Thyroid gland (tissue), 4 donors: ENCODE measurements around the gene TFCP2L1. TPM values are rescaled to one million over a fixed set of nuclear protein-coding genes. Genes with fewer than 3 reads are reported as not detected.

Source experiments
- DNase-seq, 2 donors: peaks; one replicate each; pipeline ENCODE4 v3.0.0-alpha.2; 2019
- H3K27ac ChIP-seq, 3 donors: fragments of 200-600 bp; sonication (generic); 1 replicate in 2 of 3; 2 replicates in 1 of 3; pipeline ENCODE4 v1.5.1; 2016 to 2019; ENCODE audit warnings: mild to moderate bottlenecking in 1 of 3, moderate library complexity in 1 of 3
- H3K27me3 ChIP-seq: fragments of 200-600 bp; sonication (generic); one replicate; pipeline ENCODE4 v1.5.1; 2019
- H3K36me3 ChIP-seq, 2 donors: fragments of 200-600 bp; sonication (generic); one replicate each; pipeline ENCODE4 v1.5.1; 2016 to 2019
- H3K4me1 ChIP-seq, 2 donors: fragments of 200-600 bp; sonication (generic); one replicate each; pipeline ENCODE4 v1.5.1; 2017 to 2019
- H3K4me3 ChIP-seq, 3 donors: fragments of 200-600 bp; sonication (generic); replicated peaks in 1 of 3; 1 replicate in 2 of 3; 2 replicates in 1 of 3; pipeline ENCODE4 v1.5.1; 2016; ENCODE audit warnings: mild to moderate bottlenecking in 1 of 3
- H3K9me3 ChIP-seq: fragments of 200-600 bp; sonication (generic); one replicate; pipeline ENCODE4 v1.5.1; 2017
- CTCF ChIP-seq, 6 experiments: fragments of 200-600 bp in 3 of 6; fragments of 450-650 bp in 3 of 6; sonication (generic) in 3 of 6; IDR thresholded peaks; one replicate each; pipeline ENCODE4 v1.5.1; 2016 to 2019; ENCODE audit warnings: antibody characterized with exemption in 6 of 6, mild to moderate bottlenecking in 2 of 6, inconsistent platforms in 1 of 6, moderate library complexity in 1 of 6
- POLR2A ChIP-seq, 2 donors: fragments of 450-650 bp; IDR thresholded peaks; one replicate each; pipeline ENCODE4 v1.6.1; 2017; ENCODE audit warnings: antibody characterized with exemption in 2 of 2, mild to moderate bottlenecking in 2 of 2, moderate library complexity in 1 of 2
- WGBS, 2 donors: methylation state at CpG; one replicate each; pipeline ENCODE4 v1.1.5; 2017; 5-methylcytosine and 5-hydroxymethylcytosine counted together
- intact Hi-C: fragments of 100-400 bp; cut with DNase I; formaldehyde crosslinking; loops from one replicate; pipeline ENCODE4 v1.15.1; 2023
- total RNA-seq, 4 donors: library from RNA; depleted of rRNA; stranded (reverse); fragments of >200 nt; gene quantifications; one replicate each; pipeline ENCODE4 v1.2.3, GENCODE V29; 2016

The TFCP2L1 gene
- total RNA-seq, 4 donors from 2014 or later: 97.4 to 188 (median 146) TPM

- H3K27ac ChIP-seq: no peak overlapping the region
- no peaks in the 10 kb centered on the region for H3K36me3 ChIP-seq
- intact Hi-C loops: no loop called here
- WGBS, 2 donors: 89 to 92% methylated on average over 1 of the region's 1 CpG
- H3K27me3 ChIP-seq: no peaks in the 10 kb centered on the region
- no peak overlapping the region for H3K4me3 ChIP-seq
- TF ChIP-seq CTCF (IDR thresholded peaks at IDR 0.05) (no peak), POLR2A (IDR thresholded peaks at IDR 0.05) (no peak)
- H3K4me1 ChIP-seq: no peaks in the 10 kb centered on the region
- DNase-seq: no peak
- no peaks in the 10 kb centered on the region for H3K9me3 ChIP-seq
Observed at GRCh38 chr2:121172456-121172855, 112.5 kb downstream of the TFCP2L1 start.

- DNase-seq: no peak
- 78 to 86% methylated on average over 7 of the region's 7 CpGs for WGBS, 2 donors
- Histone ChIP-seq H3K4me1 (no peaks in the 10 kb centered on the region), H3K9me3 (no peaks in the 10 kb centered on the region), H3K27ac (no peak overlapping the region), H3K27me3 (no peaks in the 10 kb centered on the region), H3K36me3 (no peaks in the 10 kb centered on the region), H3K4me3 (no peak overlapping the region)
- intact Hi-C loops: no loop called here
- TF ChIP-seq POLR2A (IDR thresholded peaks at IDR 0.05) (no peak), CTCF (IDR thresholded peaks at IDR 0.05) (no peak)
Observed at GRCh38 chr2:121171625-121172119, 113.3 kb downstream of the TFCP2L1 start.

- Histone ChIP-seq H3K36me3 (no peaks in the 10 kb centered on the region), H3K4me3 (no peak overlapping the region), H3K27me3 (no peaks in the 10 kb centered on the region), H3K9me3 (no peaks in the 10 kb centered on the region), H3K4me1 (peaks cover 0 to 3% of the 10 kb centered on the region in 2 donors), H3K27ac (no peak overlapping the region)
- intact Hi-C loops: no loop called here
- no peak for DNase-seq
- WGBS, 2 donors: 89 to 97% methylated on average over 1 of the region's 1 CpG
- TF ChIP-seq POLR2A (IDR thresholded peaks at IDR 0.05) (no peak), CTCF (IDR thresholded peaks at IDR 0.05) (no peak)
Observed at GRCh38 chr2:121170577-121170976, 114.4 kb downstream of the TFCP2L1 start.

- Histone ChIP-seq H3K27me3 (no peaks in the 10 kb centered on the region), H3K4me3 (no peak overlapping the region), H3K27ac (no peak overlapping the region), H3K4me1 (peaks cover 0 to 3% of the 10 kb centered on the region in 2 donors), H3K36me3 (no peaks in the 10 kb centered on the region), H3K9me3 (no peaks in the 10 kb centered on the region)
- 34 to 44% methylated on average over 4 of the region's 4 CpGs for WGBS, 2 donors
- DNase-seq: no peak
- intact Hi-C loops: no loop called here
- TF ChIP-seq CTCF (IDR thresholded peaks at IDR 0.05) (no peak), POLR2A (IDR thresholded peaks at IDR 0.05) (no peak)
Observed at GRCh38 chr2:121167411-121167810, 117.6 kb downstream of the TFCP2L1 start.

Other genes with a start within 250 kb of the TFCP2L1 start
- not detected for gene RNU4ATAC, start 245.7 kb upstream of the TFCP2L1 start, total RNA-seq